Left cardiac atrium (tissue), 4 donors: Measurements from ENCODE around the gene SSX2IP. TPM values are rescaled to one million over a fixed set of nuclear protein-coding genes. Genes with fewer than 3 reads are reported as not detected.
"Not testable (repeated sequence)": the region's sequence is repeated elsewhere in the genome, so short reads cannot be mapped to it uniquely, and the experiment has no call there.

ENCODE experiments used
- ATAC-seq, 2 donors: fragments of 200-7000 bp; cut with Tn5 transposase; one replicate each; pipeline ENCODE4 v1.9.1; 2020; ENCODE audit warnings: mild to moderate bottlenecking in 2 of 2, moderate library complexity in 2 of 2
- DNase-seq: peaks from one replicate; pipeline ENCODE4 v3.0.0-alpha.2; 2020
- intact Hi-C, 2 donors: fragments of 100-400 bp; cut with DNase I; formaldehyde crosslinking; loops; one replicate each; pipeline versions ENCODE4 v1.14.1 to v1.15.1; 2022 to 2023
- long read RNA-seq: library from polyadenylated mRNA; unstranded; transcript quantifications from one replicate; pipeline ENCODE4 v2.0.0, GENCODE V29; 2021
- total RNA-seq, 2 donors: library from RNA; stranded (reverse); fragmentation: NEBNext Ultra II Directional; extraction: Animal tissue kit (Norgen Biotek cat#: 25700); gene quantifications; one replicate each; pipeline ENCODE4 v1.2.1, GENCODE V29; 2021
- donor health status: DM: no; HTN: yes; CAD: no.
- donor health status: DM: no; HTN: yes; CAD: no; lungs with severe emphysema.
- donor health status: DM: yes; HTN: yes; CAD: no.
- donor health status: Dilated cardiomyopathy.

SSX2IP gene
- 10 to 100 TPM; 14.8 to 20.0 TPM for total RNA-seq
- long read RNA-seq, partial matches to known transcripts = 0 of 5 reads
- long read RNA-seq, other reads (novel, unspliced or antisense) = 4 of 5 reads

- ATAC-seq = peak; percentile 98
- intact Hi-C loops = no loop called here
- peak; percentile 98 for DNase-seq
Observed at GRCh38 chr1:84690397-84691121, at the start of gene SSX2IP. SSX2IP (minus strand) TSS chr1:84690461; CDS start chr1:84671219, 19,242 bp downstream.

GRCh38 chr1:84738237-84738636 is 48.0 kb upstream of the SSX2IP start:
- no peak for DNase-seq
- intact Hi-C loops = no loop called here
- no peak for ATAC-seq

GRCh38 chr1:84737590-84737989 is 47.3 kb upstream of the SSX2IP start:
- intact Hi-C loops = no loop called here
- ATAC-seq = no peak
- DNase-seq = no peak

GRCh38 chr1:84736944-84737343 is 46.7 kb upstream of the SSX2IP start:
- no peak for ATAC-seq
- no peak for DNase-seq
- intact Hi-C loops = no loop called here

- no peak for ATAC-seq
- intact Hi-C loops = no loop called here
Observed at GRCh38 chr1:84736445-84736844, 46.2 kb upstream of the SSX2IP start.

GRCh38 chr1:84735483-84735882 is 45.2 kb upstream of the SSX2IP start:
- DNase-seq = no peak
- no peak for ATAC-seq
- intact Hi-C loops = no loop called here

More at GRCh38 chr1:84736445-84736844, 46.2 kb upstream of the SSX2IP start:
- no peak for DNase-seq

- ATAC-seq = no peak
- DNase-seq = no peak
- intact Hi-C loops = no loop called here
Observed at GRCh38 chr1:84732520-84732919, 42.3 kb upstream of the SSX2IP start.

- DNase-seq = no peak
- no peak for ATAC-seq
- intact Hi-C loops = no loop called here
Observed at GRCh38 chr1:84731519-84731918, 41.3 kb upstream of the SSX2IP start.

- intact Hi-C loops, DNase-seq: not testable (repeated sequence)
- peak in 1 of 2 donors; percentile 27 for ATAC-seq
Observed at GRCh38 chr1:84727711-84728110, 37.5 kb upstream of the SSX2IP start.

- no peak for ATAC-seq
- no peak for DNase-seq
- intact Hi-C loops = no loop called here
Observed at GRCh38 chr1:84726593-84727499, 36.6 kb upstream of the SSX2IP start.

- no peak for DNase-seq
- intact Hi-C loops = no loop called here
- ATAC-seq = no peak
Observed at GRCh38 chr1:84724128-84724860, 34.0 kb upstream of the SSX2IP start.

- no peak for DNase-seq
- intact Hi-C loops = no loop called here
- ATAC-seq = peak; percentile 51 to 78
Observed at GRCh38 chr1:84722794-84723193, 32.5 kb upstream of the SSX2IP start.

GRCh38 chr1:84721872-84722271 is 31.6 kb upstream of the SSX2IP start:
- DNase-seq, intact Hi-C loops, ATAC-seq: not testable (repeated sequence)

GRCh38 chr1:84721152-84721551 is 30.9 kb upstream of the SSX2IP start:
- intact Hi-C loops = no loop called here
- ATAC-seq (peak in 1 of 2 donors; percentile 57), DNase-seq (no peak)

GRCh38 chr1:84720221-84720780 is 30.0 kb upstream of the SSX2IP start:
- DNase-seq (no peak), ATAC-seq (peak in 1 of 2 donors; percentile 17)
- intact Hi-C loops = no loop called here

- no peak for DNase-seq
- intact Hi-C loops = no loop called here
- ATAC-seq = no peak
Observed at GRCh38 chr1:84719543-84720217, 29.4 kb upstream of the SSX2IP start.

- DNase-seq = no peak
- no peak for ATAC-seq
- intact Hi-C loops = no loop called here
Observed at GRCh38 chr1:84715342-84716019, 25.2 kb upstream of the SSX2IP start.

- DNase-seq (no peak), ATAC-seq (peak in 1 of 2 donors; percentile 57)
- intact Hi-C loops = no loop called here
Observed at GRCh38 chr1:84712276-84712874, 22.1 kb upstream of the SSX2IP start.
